H1 (cell line): Measurements from ENCODE around the gene DHX32. TPM values are rescaled to one million over a fixed set of nuclear protein-coding genes. Genes with fewer than 3 reads are reported as not detected.

Experiments
- CTCF ChIA-PET: fragments of 300-600 bp; sonication (Branson Sonifier 250); formaldehyde crosslinking; loops from one replicate; lab custom pipeline; 2021; ENCODE audit not compliant: partially characterized antibody; lab: Charles Lee
- POLR2A ChIA-PET: fragments of 300-600 bp; sonication (Branson Sonifier 250); formaldehyde crosslinking; loops from one replicate; lab custom pipeline; 2021; ENCODE audit warnings: inconsistent platforms; ENCODE audit not compliant: partially characterized antibody; lab: Charles Lee
- DNase-seq, 2 experiments: peaks; one replicate each; pipeline versions ENCODE4 v3.0.0 to v3.0.0-alpha.2; 2010 to 2022; ENCODE audit warnings: low spot score in 2 of 2, low read depth in 1 of 2, mixed read lengths in 1 of 2
- FAIRE-seq: peaks from 2 replicates; lab custom pipeline; 2011; peaks lifted over from hg19 to GRCh38; lab: Jason Lieb, UNC
- H2AFZ ChIP-seq: 2 replicates; pipeline ENCODE4 v1.8.1; 2012; ENCODE audit warnings: low read length, inconsistent platforms
- H2AK5ac ChIP-seq: 2 replicates; pipeline ENCODE4 v1.6.1; 2013; ENCODE audit warnings: low read depth, low read length
- H2BK120ac ChIP-seq: replicated peaks from 2 replicates; pipeline ENCODE3; 2013; ENCODE audit warnings: low read depth, low read length, inconsistent platforms
- H2BK12ac ChIP-seq: 2 replicates; pipeline ENCODE4 v1.6.1; 2013; ENCODE audit warnings: low read depth, low read length
- H2BK15ac ChIP-seq: 2 replicates; pipeline ENCODE4 v1.6.1; 2013; ENCODE audit warnings: low read length
- H2BK20ac ChIP-seq: 2 replicates; pipeline ENCODE4 v1.6.1; 2013; ENCODE audit warnings: low read length
- H2BK5ac ChIP-seq: 2 replicates; pipeline ENCODE4 v1.6.1; 2013; ENCODE audit warnings: low read depth, low read length
- H3K14ac ChIP-seq: 2 replicates; pipeline ENCODE4 v1.6.1; 2013; ENCODE audit warnings: inconsistent platforms; ENCODE audit not compliant: insufficient read length
- H3K18ac ChIP-seq: 2 replicates; pipeline ENCODE4 v1.6.1; 2013; ENCODE audit warnings: low read length; ENCODE audit errors: extremely low read depth
- H3K23ac ChIP-seq: 2 replicates; pipeline ENCODE4 v1.6.1; 2013; ENCODE audit warnings: inconsistent platforms; ENCODE audit not compliant: insufficient read length
- H3K23me2 ChIP-seq: 2 replicates; pipeline ENCODE4 v1.6.1; 2013; ENCODE audit warnings: low read depth, low read length
- H3K27ac ChIP-seq: 2 replicates; pipeline ENCODE4 v1.6.1; 2011; ENCODE audit warnings: low read depth, low read length, inconsistent platforms
- H3K27me3 ChIP-seq, 4 experiments: replicated peaks in 1 of 4; 1 replicate in 1 of 4; 2 replicates in 3 of 4; pipeline versions ENCODE4 v1.6.1 to v1.8.1; 2011 to 2013; ENCODE audit warnings: low read length in 3 of 4, mild to moderate bottlenecking in 3 of 4, inconsistent platforms in 2 of 4, mixed read lengths in 2 of 4, moderate library complexity in 1 of 4; ENCODE audit not compliant: control insufficient read depth in 3 of 4, insufficient read depth in 3 of 4; ENCODE audit errors: extremely low read depth in 1 of 4
- H3K36me3 ChIP-seq, 4 experiments: 2 replicates each; pipeline versions ENCODE4 v1.6.1 to v1.8.1; 2011 to 2013; ENCODE audit warnings: mild to moderate bottlenecking in 4 of 4, low read length in 3 of 4, moderate library complexity in 2 of 4, control low read depth in 1 of 4, inconsistent platforms in 1 of 4; ENCODE audit not compliant: insufficient read depth in 4 of 4, control insufficient read depth in 2 of 4
- H3K4ac ChIP-seq: replicated peaks from 2 replicates; pipeline ENCODE3; 2013; ENCODE audit warnings: low read length, low read depth, mixed read lengths, inconsistent platforms; ENCODE audit not compliant: insufficient read length
- H3K4me1 ChIP-seq, 4 experiments: replicated peaks in 1 of 4; 1 replicate in 1 of 4; 2 replicates in 3 of 4; pipeline versions ENCODE4 v1.6.1 to v1.8.1; 2011 to 2013; ENCODE audit warnings: low read length in 3 of 4, inconsistent platforms in 2 of 4, mixed read lengths in 1 of 4; ENCODE audit not compliant: insufficient read depth in 4 of 4, control insufficient read depth in 3 of 4
- H3K4me2 ChIP-seq, 2 experiments: 2 replicates each; pipeline versions ENCODE4 v1.6.1 to v1.8.1; 2011 to 2013; ENCODE audit warnings: low read depth in 2 of 2, low read length in 2 of 2, control low read depth in 1 of 2, inconsistent platforms in 1 of 2, mild to moderate bottlenecking in 1 of 2; ENCODE audit not compliant: insufficient read depth in 1 of 2
- H3K4me3 ChIP-seq, 4 experiments: fragments of 200-600, 300-600 bp in 1 of 4; sonication (generic), shearing (Covaris generic), sonication (Bioruptor Twin) in 1 of 4; 2 replicates each; pipeline versions ENCODE4 v1.5.1 to v1.8.1; 2011 to 2016; ENCODE audit warnings: low read length in 4 of 4, low read depth in 3 of 4, control low read depth in 2 of 4, inconsistent platforms in 2 of 4, mild to moderate bottlenecking in 2 of 4, mixed read lengths in 1 of 4, moderate library complexity in 1 of 4; ENCODE audit not compliant: insufficient read depth in 2 of 4; ENCODE audit errors: extremely low read depth in 1 of 4
- H3K56ac ChIP-seq: replicated peaks from 2 replicates; pipeline ENCODE3; 2013; ENCODE audit warnings: low read depth, mild to moderate bottlenecking, mixed read lengths, low read length, inconsistent platforms; ENCODE audit not compliant: insufficient read length
- H3K79me1 ChIP-seq: 2 replicates; pipeline ENCODE4 v1.6.1; 2013; ENCODE audit warnings: low read depth, low read length, control low read depth
- H3K79me2 ChIP-seq, 2 experiments: 2 replicates each; pipeline versions ENCODE4 v1.6.1 to v1.8.1; 2012 to 2013; ENCODE audit warnings: low read length in 2 of 2, mild to moderate bottlenecking in 2 of 2, inconsistent platforms in 1 of 2; ENCODE audit not compliant: insufficient read depth in 2 of 2, control insufficient read depth in 1 of 2
- H3K9ac ChIP-seq, 4 experiments: replicated peaks in 1 of 4; 1 replicate in 1 of 4; 2 replicates in 3 of 4; pipeline versions ENCODE4 v1.6.1 to v1.8.1; 2011 to 2013; ENCODE audit warnings: low read depth in 3 of 4, low read length in 3 of 4, control low read depth in 2 of 4, mild to moderate bottlenecking in 2 of 4, moderate library complexity in 2 of 4, inconsistent platforms in 1 of 4; ENCODE audit errors: extremely low read depth in 1 of 4
- H3K9me3 ChIP-seq, 2 experiments: 2 replicates each; pipeline versions ENCODE4 v1.6.1 to v1.8.1; 2012 to 2013; ENCODE audit warnings: mild to moderate bottlenecking in 2 of 2, moderate library complexity in 2 of 2, control low read depth in 1 of 2, inconsistent platforms in 1 of 2, low read depth in 1 of 2, low read length in 1 of 2, mixed read lengths in 1 of 2; ENCODE audit not compliant: insufficient read depth in 2 of 2
- H4K20me1 ChIP-seq, 2 experiments: replicated peaks in 1 of 2; 2 replicates each; pipeline versions ENCODE3 to v1.8.1; 2011 to 2013; ENCODE audit warnings: inconsistent platforms in 2 of 2, low read length in 2 of 2, mild to moderate bottlenecking in 1 of 2; ENCODE audit not compliant: insufficient read depth in 2 of 2, control insufficient read depth in 1 of 2
- H4K5ac ChIP-seq: 2 replicates; pipeline ENCODE4 v1.6.1; 2013; ENCODE audit warnings: low read length, low read depth, mixed read lengths, inconsistent platforms; ENCODE audit not compliant: insufficient read length
- H4K8ac ChIP-seq: 2 replicates; pipeline ENCODE4 v1.8.0; 2013; ENCODE audit warnings: mild to moderate bottlenecking, moderate library complexity, low read length, inconsistent platforms; ENCODE audit not compliant: insufficient read depth; ENCODE audit errors: extremely low read depth
- H4K91ac ChIP-seq: replicated peaks from 2 replicates; pipeline ENCODE3; 2013; ENCODE audit warnings: low read length, mixed read lengths, inconsistent platforms; ENCODE audit not compliant: insufficient read length
- CBX5 ChIP-seq: fragments of 300-800, 300-1000 bp; sonication (generic); IDR thresholded peaks from 2 replicates; pipeline ENCODE4 v1.7.1; 2016; ENCODE audit warnings: antibody characterized with exemption, low read length, low read depth
- CEBPB ChIP-seq: IDR thresholded peaks from 2 replicates; pipeline ENCODE4 v1.6.1; 2012; ENCODE audit warnings: low read depth, low read length
- JUND ChIP-seq: IDR thresholded peaks from 2 replicates; pipeline ENCODE4 v1.6.1; 2011; ENCODE audit warnings: mild to moderate bottlenecking, improper control_type of control experiment, low read length
- KDM1A ChIP-seq: fragments of 200-600, 300-600 bp; sonication (generic); IDR thresholded peaks from 2 replicates; pipeline ENCODE4 v1.7.1; 2016; ENCODE audit warnings: mild to moderate bottlenecking, low read length, borderline replicate concordance
- POLR2A ChIP-seq, 2 experiments: IDR thresholded peaks; 1 replicate in 1 of 2; 2 replicates in 1 of 2; pipeline ENCODE4 v1.6.1; 2011; ENCODE audit warnings: low read depth in 2 of 2, low read length in 2 of 2, mild to moderate bottlenecking in 2 of 2; ENCODE audit errors: control extremely low read depth in 1 of 2
- SAP30 ChIP-seq: fragments of 300-600 bp; sonication (generic); IDR thresholded peaks from 2 replicates; pipeline ENCODE4 v1.7.1; 2012; ENCODE audit warnings: low read length, moderate library complexity, mild to moderate bottlenecking, inconsistent platforms; ENCODE audit not compliant: insufficient read depth, insufficient replicate concordance
- SIN3A ChIP-seq, 2 experiments: IDR thresholded peaks in 1 of 2; conservative IDR thresholded peaks in 1 of 2; 2 replicates each; pipeline ENCODE4 v1.6.1; 2011 to 2012; ENCODE audit warnings: low read length in 2 of 2, improper control_type of control experiment in 1 of 2, low read depth in 1 of 2, mild to moderate bottlenecking in 1 of 2
- SIRT6 ChIP-seq: IDR thresholded peaks from one replicate; pipeline ENCODE4 v1.7.1; 2012; ENCODE audit warnings: low read length, inconsistent platforms
- SUZ12 ChIP-seq: fragments of 200-600 bp; sonication (generic); IDR thresholded peaks from 2 replicates; pipeline ENCODE4 v1.6.1; 2012; ENCODE audit warnings: mild to moderate bottlenecking, inconsistent platforms, low read length, moderate library complexity, mixed read lengths
- TAF1 ChIP-seq: IDR thresholded peaks from 2 replicates; pipeline ENCODE4 v1.6.1; 2011; ENCODE audit warnings: mild to moderate bottlenecking, low read depth, low read length
- WGBS, 2 experiments: shearing (Covaris generic) in 1 of 2; methylation state at CpG; one replicate each; pipeline versions ENCODE4 v1.1.6 to v1.1.7; 2013 to 2015; ENCODE audit warnings: low lambda C conversion rate in 2 of 2, mixed read lengths in 2 of 2, inconsistent platforms in 1 of 2, low coverage in 1 of 2, missing lambda C conversion rate in 1 of 2; ENCODE audit not compliant: insufficient replicate concordance in 2 of 2, insufficient coverage in 1 of 2, insufficient read length in 1 of 2; ENCODE audit errors: extremely low coverage in 1 of 2, missing lambda C conversion rate in 1 of 2; 5-methylcytosine and 5-hydroxymethylcytosine counted together
- polyA plus RNA-seq, 7 experiments: library from polyadenylated mRNA; depleted of rRNA in 3 of 7; stranded (reverse) in 5 of 7; unstranded in 2 of 7; fragments of >200 nt in 5 of 7; fragments of 200-250 nt in 2 of 7; gene quantifications; 1 replicate in 5 of 7; 2 replicates in 1 of 7; 4 replicates in 1 of 7; pipeline versions ENCODE4 v1.2.1 to v1.2.3, GENCODE V29; 2011 to 2013; ENCODE audit warnings: missing spikeins in 2 of 7, mixed read lengths in 2 of 7
- total RNA-seq: library from RNA; stranded (reverse); fragmentation: NEBNext Ultra II Directional; extraction: Animal tissue kit (Norgen Biotek cat#: 25700); gene quantifications from 2 replicates; pipeline ENCODE4 v1.2.1, GENCODE V29; 2021

The DHX32 gene
- total and polyA plus RNA-seq, 2 of the 8 experiments (the other 6 are each of a cell fraction or from before 2014, with no cell fraction given), result 12.4 to 15.8 TPM

- no peak overlapping the region for H3K4me2 ChIP-seq
- DNase-seq (no peak), FAIRE-seq (no peak)
- H3K4me3 ChIP-seq, result no peak overlapping the region
- CTCF ChIA-PET, result interaction anchor here (1.1 to 1.7 kb wide), 2 partner anchors 9 to 13 kb away, joined by 3 to 6 read pairs; no protein-coding TSS in a partner anchor
- no peaks in the 10 kb centered on the region for H3K79me2 ChIP-seq
- H3K79me1 ChIP-seq, result no peaks in the 10 kb centered on the region
- H2BK120ac ChIP-seq, result no peak overlapping the region
- no peaks in the 10 kb centered on the region for H3K9me3 ChIP-seq
- H3K56ac ChIP-seq, result no peak overlapping the region
- no peak overlapping the region for H3K4ac ChIP-seq
- peaks cover 2 to 4% of the 10 kb centered on the region in 2 experiments for H4K20me1 ChIP-seq
- H3K9ac ChIP-seq, result no peak overlapping the region
- no peak overlapping the region for H2AFZ ChIP-seq
- no peak overlapping the region for H3K23ac ChIP-seq
- peaks cover 1 to 22% (median 6%) of the 10 kb centered on the region in 4 experiments; a peak in 7 of 8 replicates for H3K36me3 ChIP-seq
- no peak overlapping the region for H3K14ac ChIP-seq
- POLR2A ChIA-PET, result interaction anchor here (0.6 to 1.7 kb wide), 4 partner anchors 9 to 837 kb away, joined by 3 to 5 read pairs (median 4); no protein-coding TSS in a partner anchor
- WGBS, 2 experiments, result 90% methylated on average over 8 of the region's 8 CpGs; no CpG with 5 or more reads in 1 of the 2 experiments
- no peak overlapping the region for H2BK20ac ChIP-seq
- no peak overlapping the region for H4K91ac ChIP-seq
- H2BK12ac ChIP-seq, result no peak overlapping the region
- H3K18ac ChIP-seq, result no peak overlapping the region
- no peak overlapping the region for H4K5ac ChIP-seq
- no peak overlapping the region for H2AK5ac ChIP-seq
- no peak overlapping the region; the same call in 1 of the 2 replicates for H4K8ac ChIP-seq
- no peaks in the 10 kb centered on the region for H3K23me2 ChIP-seq
- H2BK5ac ChIP-seq, result no peak overlapping the region
- no peak overlapping the region for H2BK15ac ChIP-seq
- no peak overlapping the region for H3K27ac ChIP-seq
- no peaks in the 10 kb centered on the region for H3K27me3 ChIP-seq
- H3K4me1 ChIP-seq, result no peaks in the 10 kb centered on the region
- no peak for TF ChIP-seq CEBPB
- TF ChIP-seq SAP30, result no peak
- TF ChIP-seq CBX5, result no peak
- no peak for TF ChIP-seq POLR2A (IDR thresholded peaks at IDR 0.05; ENCODE audit: control extremely low read depth in 1 of 2, low read depth in 2 of 2, low read length in 2 of 2)
- no peak for TF ChIP-seq SIRT6
- no peak for TF ChIP-seq KDM1A
- no peak for TF ChIP-seq SUZ12
- TF ChIP-seq TAF1, result no peak
- no peak for TF ChIP-seq SIN3A (conservative IDR thresholded peaks at IDR 0.05 in 1 of 2, IDR thresholded peaks at IDR 0.05 in 1 of 2; ENCODE audit: low read depth in 1 of 2, low read length in 2 of 2)
- TF ChIP-seq JUND, result no peak
Measured at GRCh38 chr10:125797424-125797823, 83.7 kb downstream of the DHX32 start.
